ENCODE results near the gene MIOS.

DNA sequence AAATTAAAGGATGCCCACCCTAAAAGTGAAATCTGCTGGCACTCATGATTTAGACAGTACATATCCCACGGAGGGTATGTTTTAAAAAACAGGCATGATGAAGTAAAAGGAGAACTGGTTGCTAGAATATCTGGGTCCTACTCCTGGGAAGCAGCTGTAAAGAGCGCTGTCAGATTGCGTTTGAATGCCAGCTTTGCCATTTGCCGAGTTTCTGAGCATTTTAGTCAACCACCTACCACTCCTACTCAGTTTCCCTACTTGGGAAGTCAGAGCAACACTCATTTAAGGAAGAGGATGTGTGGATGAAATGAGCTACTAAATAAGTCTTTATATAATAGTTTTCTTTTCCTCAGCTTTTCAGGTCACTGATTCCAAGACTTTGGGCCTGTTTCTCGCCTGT is 72.7 kb downstream of the MIOS start:
- TF ChIP-seq, protein P1, sequence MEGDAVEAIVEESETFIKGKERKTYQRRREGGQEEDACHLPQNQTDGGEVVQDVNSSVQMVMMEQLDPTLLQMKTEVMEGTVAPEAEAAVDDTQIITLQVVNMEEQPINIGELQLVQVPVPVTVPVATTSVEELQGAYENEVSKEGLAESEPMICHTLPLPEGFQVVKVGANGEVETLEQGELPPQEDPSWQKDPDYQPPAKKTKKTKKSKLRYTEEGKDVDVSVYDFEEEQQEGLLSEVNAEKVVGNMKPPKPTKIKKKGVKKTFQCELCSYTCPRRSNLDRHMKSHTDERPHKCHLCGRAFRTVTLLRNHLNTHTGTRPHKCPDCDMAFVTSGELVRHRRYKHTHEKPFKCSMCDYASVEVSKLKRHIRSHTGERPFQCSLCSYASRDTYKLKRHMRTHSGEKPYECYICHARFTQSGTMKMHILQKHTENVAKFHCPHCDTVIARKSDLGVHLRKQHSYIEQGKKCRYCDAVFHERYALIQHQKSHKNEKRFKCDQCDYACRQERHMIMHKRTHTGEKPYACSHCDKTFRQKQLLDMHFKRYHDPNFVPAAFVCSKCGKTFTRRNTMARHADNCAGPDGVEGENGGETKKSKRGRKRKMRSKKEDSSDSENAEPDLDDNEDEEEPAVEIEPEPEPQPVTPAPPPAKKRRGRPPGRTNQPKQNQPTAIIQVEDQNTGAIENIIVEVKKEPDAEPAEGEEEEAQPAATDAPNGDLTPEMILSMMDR (IDR thresholded peaks at IDR 0.05; ENCODE audit: low read length) = no peak
- no peak for TF ChIP-seq EZH2 (IDR thresholded peaks at IDR 0.05; ENCODE audit: borderline replicate concordance, low read length)
